ENCODE measurements around the gene HMGXB3.

- TF ChIP-seq YY1 (IDR thresholded peaks at IDR 0.05; ENCODE audit: insufficient read depth, insufficient read length), result no peak
- TF ChIP-seq ZNF274 (IDR thresholded peaks at IDR 0.05; ENCODE audit: low read depth, low read length), result no peak
- no peak for TF ChIP-seq SUZ12 (IDR thresholded peaks at IDR 0.05; ENCODE audit: extremely low read depth, insufficient read depth, insufficient read length)
Observed at GRCh38 chr5:150065886-150066285, 65.3 kb downstream of the HMGXB3 start.

All from NT2/D1 (cell line).